H1 (cell line): ENCODE results near the gene CACNA2D3. TPM values are rescaled to one million over a fixed set of nuclear protein-coding genes. Genes with fewer than 3 reads are reported as not detected.

ENCODE experiments used
- CTCF ChIA-PET: fragments of 300-600 bp; sonication (Branson Sonifier 250); formaldehyde crosslinking; loops from one replicate; lab custom pipeline; 2021; ENCODE audit not compliant: partially characterized antibody; lab: Charles Lee
- POLR2A ChIA-PET: fragments of 300-600 bp; sonication (Branson Sonifier 250); formaldehyde crosslinking; loops from one replicate; lab custom pipeline; 2021; ENCODE audit warnings: inconsistent platforms; ENCODE audit not compliant: partially characterized antibody; lab: Charles Lee
- DNase-seq, 2 experiments: peaks; one replicate each; pipeline versions ENCODE4 v3.0.0 to v3.0.0-alpha.2; 2010 to 2022; ENCODE audit warnings: low spot score in 2 of 2, low read depth in 1 of 2, mixed read lengths in 1 of 2
- FAIRE-seq: peaks from 2 replicates; lab custom pipeline; 2011; peaks lifted over from hg19 to GRCh38; lab: Jason Lieb, UNC
- H2AFZ ChIP-seq: 2 replicates; pipeline ENCODE4 v1.8.1; 2012; ENCODE audit warnings: low read length, inconsistent platforms
- H2AK5ac ChIP-seq: 2 replicates; pipeline ENCODE4 v1.6.1; 2013; ENCODE audit warnings: low read depth, low read length
- H2BK120ac ChIP-seq: replicated peaks from 2 replicates; pipeline ENCODE3; 2013; ENCODE audit warnings: low read depth, low read length, inconsistent platforms
- H2BK12ac ChIP-seq: 2 replicates; pipeline ENCODE4 v1.6.1; 2013; ENCODE audit warnings: low read depth, low read length
- H2BK15ac ChIP-seq: 2 replicates; pipeline ENCODE4 v1.6.1; 2013; ENCODE audit warnings: low read length
- H2BK20ac ChIP-seq: 2 replicates; pipeline ENCODE4 v1.6.1; 2013; ENCODE audit warnings: low read length
- H2BK5ac ChIP-seq: 2 replicates; pipeline ENCODE4 v1.6.1; 2013; ENCODE audit warnings: low read depth, low read length
- H3K14ac ChIP-seq: 2 replicates; pipeline ENCODE4 v1.6.1; 2013; ENCODE audit warnings: inconsistent platforms; ENCODE audit not compliant: insufficient read length
- H3K18ac ChIP-seq: 2 replicates; pipeline ENCODE4 v1.6.1; 2013; ENCODE audit warnings: low read length; ENCODE audit errors: extremely low read depth
- H3K23ac ChIP-seq: 2 replicates; pipeline ENCODE4 v1.6.1; 2013; ENCODE audit warnings: inconsistent platforms; ENCODE audit not compliant: insufficient read length
- H3K23me2 ChIP-seq: 2 replicates; pipeline ENCODE4 v1.6.1; 2013; ENCODE audit warnings: low read depth, low read length
- H3K27ac ChIP-seq: 2 replicates; pipeline ENCODE4 v1.6.1; 2011; ENCODE audit warnings: low read depth, low read length, inconsistent platforms
- H3K27me3 ChIP-seq, 4 experiments: replicated peaks in 1 of 4; 1 replicate in 1 of 4; 2 replicates in 3 of 4; pipeline versions ENCODE4 v1.6.1 to v1.8.1; 2011 to 2013; ENCODE audit warnings: low read length in 3 of 4, mild to moderate bottlenecking in 3 of 4, inconsistent platforms in 2 of 4, mixed read lengths in 2 of 4, moderate library complexity in 1 of 4; ENCODE audit not compliant: control insufficient read depth in 3 of 4, insufficient read depth in 3 of 4; ENCODE audit errors: extremely low read depth in 1 of 4
- H3K36me3 ChIP-seq, 4 experiments: 2 replicates each; pipeline versions ENCODE4 v1.6.1 to v1.8.1; 2011 to 2013; ENCODE audit warnings: mild to moderate bottlenecking in 4 of 4, low read length in 3 of 4, moderate library complexity in 2 of 4, control low read depth in 1 of 4, inconsistent platforms in 1 of 4; ENCODE audit not compliant: insufficient read depth in 4 of 4, control insufficient read depth in 2 of 4
- H3K4ac ChIP-seq: replicated peaks from 2 replicates; pipeline ENCODE3; 2013; ENCODE audit warnings: low read length, low read depth, mixed read lengths, inconsistent platforms; ENCODE audit not compliant: insufficient read length
- H3K4me1 ChIP-seq, 4 experiments: replicated peaks in 1 of 4; 1 replicate in 1 of 4; 2 replicates in 3 of 4; pipeline versions ENCODE4 v1.6.1 to v1.8.1; 2011 to 2013; ENCODE audit warnings: low read length in 3 of 4, inconsistent platforms in 2 of 4, mixed read lengths in 1 of 4; ENCODE audit not compliant: insufficient read depth in 4 of 4, control insufficient read depth in 3 of 4
- H3K4me2 ChIP-seq, 2 experiments: 2 replicates each; pipeline versions ENCODE4 v1.6.1 to v1.8.1; 2011 to 2013; ENCODE audit warnings: low read depth in 2 of 2, low read length in 2 of 2, control low read depth in 1 of 2, inconsistent platforms in 1 of 2, mild to moderate bottlenecking in 1 of 2; ENCODE audit not compliant: insufficient read depth in 1 of 2
- H3K4me3 ChIP-seq, 4 experiments: fragments of 200-600, 300-600 bp in 1 of 4; sonication (generic), shearing (Covaris generic), sonication (Bioruptor Twin) in 1 of 4; 2 replicates each; pipeline versions ENCODE4 v1.5.1 to v1.8.1; 2011 to 2016; ENCODE audit warnings: low read length in 4 of 4, low read depth in 3 of 4, control low read depth in 2 of 4, inconsistent platforms in 2 of 4, mild to moderate bottlenecking in 2 of 4, mixed read lengths in 1 of 4, moderate library complexity in 1 of 4; ENCODE audit not compliant: insufficient read depth in 2 of 4; ENCODE audit errors: extremely low read depth in 1 of 4
- H3K56ac ChIP-seq: replicated peaks from 2 replicates; pipeline ENCODE3; 2013; ENCODE audit warnings: low read depth, mild to moderate bottlenecking, mixed read lengths, low read length, inconsistent platforms; ENCODE audit not compliant: insufficient read length
- H3K79me1 ChIP-seq: 2 replicates; pipeline ENCODE4 v1.6.1; 2013; ENCODE audit warnings: low read depth, low read length, control low read depth
- H3K79me2 ChIP-seq, 2 experiments: 2 replicates each; pipeline versions ENCODE4 v1.6.1 to v1.8.1; 2012 to 2013; ENCODE audit warnings: low read length in 2 of 2, mild to moderate bottlenecking in 2 of 2, inconsistent platforms in 1 of 2; ENCODE audit not compliant: insufficient read depth in 2 of 2, control insufficient read depth in 1 of 2
- H3K9ac ChIP-seq, 4 experiments: replicated peaks in 1 of 4; 1 replicate in 1 of 4; 2 replicates in 3 of 4; pipeline versions ENCODE4 v1.6.1 to v1.8.1; 2011 to 2013; ENCODE audit warnings: low read depth in 3 of 4, low read length in 3 of 4, control low read depth in 2 of 4, mild to moderate bottlenecking in 2 of 4, moderate library complexity in 2 of 4, inconsistent platforms in 1 of 4; ENCODE audit errors: extremely low read depth in 1 of 4
- H3K9me3 ChIP-seq, 2 experiments: 2 replicates each; pipeline versions ENCODE4 v1.6.1 to v1.8.1; 2012 to 2013; ENCODE audit warnings: mild to moderate bottlenecking in 2 of 2, moderate library complexity in 2 of 2, control low read depth in 1 of 2, inconsistent platforms in 1 of 2, low read depth in 1 of 2, low read length in 1 of 2, mixed read lengths in 1 of 2; ENCODE audit not compliant: insufficient read depth in 2 of 2
- H4K20me1 ChIP-seq, 2 experiments: replicated peaks in 1 of 2; 2 replicates each; pipeline versions ENCODE3 to v1.8.1; 2011 to 2013; ENCODE audit warnings: inconsistent platforms in 2 of 2, low read length in 2 of 2, mild to moderate bottlenecking in 1 of 2; ENCODE audit not compliant: insufficient read depth in 2 of 2, control insufficient read depth in 1 of 2
- H4K5ac ChIP-seq: 2 replicates; pipeline ENCODE4 v1.6.1; 2013; ENCODE audit warnings: low read length, low read depth, mixed read lengths, inconsistent platforms; ENCODE audit not compliant: insufficient read length
- H4K8ac ChIP-seq: 2 replicates; pipeline ENCODE4 v1.8.0; 2013; ENCODE audit warnings: mild to moderate bottlenecking, moderate library complexity, low read length, inconsistent platforms; ENCODE audit not compliant: insufficient read depth; ENCODE audit errors: extremely low read depth
- H4K91ac ChIP-seq: replicated peaks from 2 replicates; pipeline ENCODE3; 2013; ENCODE audit warnings: low read length, mixed read lengths, inconsistent platforms; ENCODE audit not compliant: insufficient read length
- CREB1 ChIP-seq: IDR thresholded peaks from 2 replicates; pipeline ENCODE4 v1.6.1; 2012; ENCODE audit warnings: inconsistent platforms
- E2F6 ChIP-seq: IDR thresholded peaks from 2 replicates; pipeline ENCODE4 v1.6.1; 2012; ENCODE audit warnings: inconsistent platforms
- EP300 ChIP-seq, 2 experiments: IDR thresholded peaks; 1 replicate in 1 of 2; 2 replicates in 1 of 2; pipeline ENCODE4 v1.6.1; 2011 to 2012; ENCODE audit warnings: low read depth in 2 of 2, low read length in 2 of 2, mild to moderate bottlenecking in 2 of 2, borderline replicate concordance in 1 of 2, inconsistent platforms in 1 of 2, moderate library complexity in 1 of 2
- HDAC2 ChIP-seq, 2 experiments: fragments of 300-600 bp in 1 of 2; sonication (generic) in 1 of 2; IDR thresholded peaks; 2 replicates each; pipeline ENCODE4 v1.6.1; 2011 to 2012; ENCODE audit warnings: low read depth in 2 of 2, low read length in 2 of 2, mild to moderate bottlenecking in 2 of 2, moderate library complexity in 2 of 2, borderline replicate concordance in 1 of 2, inconsistent platforms in 1 of 2
- KDM5A ChIP-seq: fragments of 200-600 bp; IDR thresholded peaks from 2 replicates; pipeline ENCODE4 v1.7.1; 2012; ENCODE audit warnings: mild to moderate bottlenecking, low read length, inconsistent platforms, mixed read lengths
- NANOG ChIP-seq: IDR thresholded peaks from 2 replicates; pipeline ENCODE4 v1.6.1; 2011; ENCODE audit warnings: low read length, low read depth, mild to moderate bottlenecking, inconsistent platforms; ENCODE audit not compliant: insufficient read depth, poor library complexity, severe bottlenecking
- WGBS, 2 experiments: shearing (Covaris generic) in 1 of 2; methylation state at CpG; one replicate each; pipeline versions ENCODE4 v1.1.6 to v1.1.7; 2013 to 2015; ENCODE audit warnings: low lambda C conversion rate in 2 of 2, mixed read lengths in 2 of 2, inconsistent platforms in 1 of 2, low coverage in 1 of 2, missing lambda C conversion rate in 1 of 2; ENCODE audit not compliant: insufficient replicate concordance in 2 of 2, insufficient coverage in 1 of 2, insufficient read length in 1 of 2; ENCODE audit errors: extremely low coverage in 1 of 2, missing lambda C conversion rate in 1 of 2; 5-methylcytosine and 5-hydroxymethylcytosine counted together
- polyA plus RNA-seq, 7 experiments: library from polyadenylated mRNA; depleted of rRNA in 3 of 7; stranded (reverse) in 5 of 7; unstranded in 2 of 7; fragments of >200 nt in 5 of 7; fragments of 200-250 nt in 2 of 7; gene quantifications; 1 replicate in 5 of 7; 2 replicates in 1 of 7; 4 replicates in 1 of 7; pipeline versions ENCODE4 v1.2.1 to v1.2.3, GENCODE V29; 2011 to 2013; ENCODE audit warnings: missing spikeins in 2 of 7, mixed read lengths in 2 of 7
- total RNA-seq: library from RNA; stranded (reverse); fragmentation: NEBNext Ultra II Directional; extraction: Animal tissue kit (Norgen Biotek cat#: 25700); gene quantifications from 2 replicates; pipeline ENCODE4 v1.2.1, GENCODE V29; 2021

Gene CACNA2D3
- total and polyA plus RNA-seq, 2 of the 8 experiments (the other 6 are each of a cell fraction or from before 2014, with no cell fraction given) = 1.5 to 1.8 TPM

- Histone ChIP-seq H3K27ac (no peak overlapping the region), H3K4ac (no peak overlapping the region), H3K4me1 (peaks cover 0 to 7% (median 0%) of the 10 kb centered on the region in 4 experiments; a peak in 3 of 7 replicates), H2AFZ (no peak overlapping the region), H3K18ac (no peak overlapping the region), H4K5ac (no peak overlapping the region), H3K9ac (no peak overlapping the region), H2AK5ac (no peak overlapping the region), H4K20me1 (no peaks in the 10 kb centered on the region), H3K23ac (no peak overlapping the region), H2BK15ac (no peak overlapping the region), H2BK12ac (no peak overlapping the region), H3K4me2 (no peak overlapping the region), H4K8ac (no peak overlapping the region), H3K27me3 (no peaks in the 10 kb centered on the region), H3K23me2 (no peaks in the 10 kb centered on the region), H3K9me3 (no peaks in the 10 kb centered on the region; a peak in 1 of 4 replicates), H2BK120ac (no peak overlapping the region), H2BK5ac (no peak overlapping the region), H3K4me3 (no peak overlapping the region), H2BK20ac (no peak overlapping the region), H3K79me2 (no peaks in the 10 kb centered on the region), H3K56ac (no peak overlapping the region), H3K36me3 (no peaks in the 10 kb centered on the region), H3K14ac (no peak overlapping the region), H4K91ac (no peak overlapping the region), H3K79me1 (no peaks in the 10 kb centered on the region)
- DNase-seq (no peak), FAIRE-seq (no peak)
- ChIA-PET CTCF (interaction anchor here (0.6 to 1.1 kb wide), 4 partner anchors 113 to 240 kb away, joined by 3 to 4 read pairs (median 4); no protein-coding TSS in a partner anchor), POLR2A (interaction anchor here (1.1 kb wide), 1 partner anchor 12 kb away, joined by 3 read pairs; no protein-coding TSS in a partner anchor)
- 82% methylated on average over 5 of the region's 5 CpGs; no CpG with 5 or more reads in 1 of the 2 experiments for WGBS, 2 experiments
- TF ChIP-seq HDAC2 (IDR thresholded peaks at IDR 0.05; ENCODE audit: borderline replicate concordance in 1 of 2, low read depth in 2 of 2, low read length in 2 of 2) = no peak
- TF ChIP-seq EP300 (IDR thresholded peaks at IDR 0.05; ENCODE audit: borderline replicate concordance in 1 of 2, low read depth in 2 of 2, low read length in 2 of 2) = no peak
- TF ChIP-seq E2F6 = no peak
- TF ChIP-seq CREB1 = no peak
- TF ChIP-seq NANOG = no peak
- no peak for TF ChIP-seq KDM5A
Observed at GRCh38 chr3:54983266-54984099, 861.1 kb downstream of the CACNA2D3 start.
